Heart left ventricle (tissue), 16 donors: Measurements from ENCODE around the gene LIN7C. TPM values are rescaled to one million over a fixed set of nuclear protein-coding genes. Genes with fewer than 3 reads are reported as not detected.

ENCODE experiments used
- ATAC-seq, 4 donors: fragments of 200-7000 bp; cut with Tn5 transposase; one replicate each; pipeline ENCODE4 v1.9.1; 2020 to 2022; ENCODE audit warnings: moderate library complexity in 4 of 4, mild to moderate bottlenecking in 3 of 4, moderate number of reproducible peaks in 1 of 4
- DNase-seq, 5 donors: peaks; one replicate each; pipeline ENCODE4 v3.0.0-alpha.2; 2020
- H3K27ac ChIP-seq, 12 donors: fragments of 200-600 bp; sonication (generic) in 4 of 12; one replicate each; pipeline versions ENCODE4 v1.5.0 to v1.8.0; 2016 to 2022; ENCODE audit warnings: mild to moderate bottlenecking in 2 of 12
- H3K27me3 ChIP-seq, 9 donors: fragments of 200-600 bp; sonication (generic) in 2 of 9; one replicate each; pipeline versions ENCODE4 v1.5.1 to v1.8.0; 2016 to 2022; ENCODE audit warnings: mild to moderate bottlenecking in 3 of 9
- H3K36me3 ChIP-seq, 9 donors: fragments of 200-600 bp; sonication (generic) in 2 of 9; one replicate each; pipeline versions ENCODE4 v1.5.0 to v1.8.0; 2018 to 2022; ENCODE audit warnings: mild to moderate bottlenecking in 2 of 9
- H3K4me1 ChIP-seq, 12 donors: fragments of 200-600 bp; sonication (generic) in 4 of 12; one replicate each; pipeline versions ENCODE4 v1.5.0 to v1.8.0; 2016 to 2022; ENCODE audit warnings: mild to moderate bottlenecking in 3 of 12
- H3K4me3 ChIP-seq, 12 donors: fragments of 200-600 bp; sonication (generic) in 4 of 12; one replicate each; pipeline versions ENCODE4 v1.5.0 to v1.8.0; 2017 to 2022; ENCODE audit warnings: mild to moderate bottlenecking in 9 of 12, moderate library complexity in 4 of 12
- H3K9me3 ChIP-seq, 12 donors: fragments of 200-600 bp; sonication (generic) in 4 of 12; one replicate each; pipeline versions ENCODE4 v1.5.0 to v1.8.0; 2016 to 2022; ENCODE audit warnings: mild to moderate bottlenecking in 1 of 12
- CTCF ChIP-seq, 12 donors: fragments of 200-600 bp; sonication (generic) in 4 of 12; IDR thresholded peaks; one replicate each; pipeline versions ENCODE4 v1.5.0 to v1.8.0; 2018 to 2022; ENCODE audit warnings: antibody characterized with exemption in 12 of 12, mild to moderate bottlenecking in 5 of 12
- POLR2A ChIP-seq, 2 donors: fragments of 450-650 bp; IDR thresholded peaks; one replicate each; pipeline ENCODE4 v1.6.1; 2017; ENCODE audit warnings: antibody characterized with exemption in 2 of 2, mild to moderate bottlenecking in 2 of 2, moderate library complexity in 2 of 2
- WGBS, 4 donors: extraction: QIAGEN DNeasy Blood & Tissue Kit in 2 of 4; methylation state at CpG; one replicate each; pipeline versions ENCODE4 v1.1.5 to v1.1.7; 2013 to 2018; 5-methylcytosine and 5-hydroxymethylcytosine counted together
- intact Hi-C, 10 donors: fragments of 100-400 bp; cut with DNase I; formaldehyde crosslinking; loops; one replicate each; pipeline versions ENCODE4 v1.11.1 to v1.14.2; 2022
- microRNA-seq, 4 donors: library from miRNA; unstranded; fragments of <30 nt; microRNA quantifications; one replicate each; pipeline versions ENCODE4 to v1.2.0, GENCODE V29; 2017 to 2020
- polyA plus RNA-seq, 2 donors: library from polyadenylated mRNA; stranded (reverse); fragments of 200-250 nt; gene quantifications; one replicate each; pipeline ENCODE4 v1.2.3, GENCODE V29; 2013
- total RNA-seq, 9 donors: library from RNA; depleted of rRNA in 2 of 9; stranded (reverse); fragments of >200 nt in 2 of 9; fragmentation: NEBNext Ultra II Directional in 3 of 9; extraction: Animal tissue kit (Norgen Biotek cat#: 25700) in 3 of 9; gene quantifications; one replicate each; pipeline versions ENCODE4 v1.1.0 to v1.2.4, GENCODE V29; 2016 to 2023
- donor health status: ischemic (EF 13 %, LVEDD 7.1; RV severe dilation, severe dysfunction).
- donor health status: healthy with polysubstance abuse.
- donor health status: DM: no; HTN: yes; CAD: no.
- donor health status: DM: no; HTN: no; CAD: no.
- donor health status: ischemic (EF 25% LVEDD 6.9; RV normal size, moderate dysfunction).
- donor health status: ischemic (EF 25% LVEDD 5.7; RV mildly dilated, moderate dysfunction).
- donor health status: healthy.
- donor health status: DM: yes; HTN: yes; CAD: no.
- donor health status: ischemic (EF 35%, LVEDD 5.7; RV mildly dilated, moderate dysfunction).
- donor health status: nonischemic (EF 11% LVEDD 7.7; RV severe dilation, severe dysfunction).
- donor health status: DM: yes; HTN: yes; CAD: no.
- donor health status: PGD.
- donor health status: ischemic (EF 29% LVEDD 5.4; RV normal size, mild dysfunction).
- donor health status: nonischemic (EF 23%, LVEDD 6.1; RV moderate dilation, normal function).

LIN7C gene
- total and polyA plus RNA-seq, 11 donors = 5.0 to 24.1 (median 16.1) TPM

GRCh38 chr11:27444801-27445215 lies 61.8 kb downstream of the LIN7C start:
- H3K36me3 ChIP-seq = no peaks in the 10 kb centered on the region
- no peaks in the 10 kb centered on the region for H3K9me3 ChIP-seq
- intact Hi-C loops = no loop called here
- no peak for ATAC-seq
- no peak for DNase-seq
- no peaks in the 10 kb centered on the region for H3K27me3 ChIP-seq
- no peak for TF ChIP-seq CTCF (IDR thresholded peaks at IDR 0.05)
- no peak for TF ChIP-seq POLR2A (IDR thresholded peaks at IDR 0.05)
- H3K4me1 ChIP-seq = peaks cover 0 to 12% (median 4%) of the 10 kb centered on the region in 12 donors
- H3K4me3 ChIP-seq = no peak overlapping the region
- WGBS, 4 donors = 74 to 83% (median 79%) methylated on average over 2 of the region's 2 CpGs
- no peak overlapping the region for H3K27ac ChIP-seq

Small RNA genes within 50 kb of the gene (microRNA-seq; reads per million reads assigned to microRNA genes)
- gene MIR8087 = 0 reads per million in 4 donors

Other genes starting within 250 kb of the LIN7C start
- gene CCDC34, start 143.6 kb downstream of the LIN7C start, total RNA-seq = 1 to 10 TPM; 1.1 to 8.3 (median 3.2) TPM
- 1 to 10 TPM; 1.3 to 3.0 TPM for gene CCDC34, start 143.6 kb downstream of the LIN7C start, polyA plus RNA-seq
- gene LGR4, start 34.0 kb downstream of the LIN7C start, total RNA-seq = 10 to 100 TPM; 15.5 to 39.1 (median 28.8) TPM
- gene LGR4, start 34.0 kb downstream of the LIN7C start, polyA plus RNA-seq = 10 to 100 TPM in 1 of 2 donors, 1 to 10 TPM in 1; 7.4 to 12.3 TPM
- 1 to 10 TPM; 2.1 to 8.5 (median 3.8) TPM for gene BDNF, start 193.7 kb upstream of the LIN7C start, total RNA-seq
- 1 to 10 TPM in 1 of 2 donors, under 1 TPM in 1; 0.93 to 3.1 TPM for gene BDNF, start 193.7 kb upstream of the LIN7C start, polyA plus RNA-seq